ENCODE data around the gene GRAMD1A. TPM values are rescaled to one million over a fixed set of nuclear protein-coding genes. Genes with fewer than 3 reads are reported as not detected.

Gene GRAMD1A
- total RNA-seq, 1 experiment from 2014 or later, result 125 TPM

DNA sequence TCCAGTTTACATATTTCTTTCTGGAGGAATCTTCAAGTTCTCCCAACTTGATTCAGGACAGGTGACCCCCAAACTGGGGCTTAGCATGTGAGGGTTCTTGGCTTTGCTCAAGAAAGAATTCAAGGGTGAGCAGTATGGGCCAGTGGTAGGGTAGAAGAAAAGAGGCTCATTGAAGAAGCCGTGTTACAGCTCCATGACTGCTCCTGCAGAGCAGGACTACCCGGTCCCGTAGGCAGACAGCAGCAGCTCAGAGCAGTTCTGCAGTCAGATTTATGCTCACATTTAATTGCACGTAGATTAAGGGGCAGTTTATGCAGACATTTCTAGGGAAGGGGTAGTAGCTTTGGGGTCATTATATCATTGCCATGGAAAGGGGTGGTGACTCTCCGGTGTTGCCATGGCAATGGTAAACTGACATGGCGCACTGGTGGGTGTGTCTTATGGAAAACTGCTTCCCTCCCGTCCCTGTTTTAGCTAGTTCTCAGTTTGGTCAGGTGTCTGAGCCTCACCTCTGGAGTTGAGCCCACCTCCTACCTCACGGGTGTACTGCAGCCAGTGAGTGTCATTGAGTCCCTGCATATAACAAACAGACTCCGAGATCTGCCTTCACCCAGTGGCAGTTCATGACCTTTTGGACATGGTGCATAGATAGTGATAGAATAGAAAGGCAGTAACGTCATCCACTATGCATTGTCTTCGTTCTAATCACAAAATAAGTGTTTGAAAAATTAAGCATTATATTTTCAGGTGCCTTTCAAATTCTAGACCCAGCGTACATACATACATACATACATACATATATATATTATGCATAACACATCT lies 20.1 kb upstream of the GRAMD1A start:
- Histone ChIP-seq H4K5ac (ENCODE audit: insufficient read length, low read depth, low read length) (no peak overlapping the region), H3K18ac (ENCODE audit: insufficient read length, low read depth, low read length) (no peak overlapping the region), H2AFZ (ENCODE audit: low read length) (no peak overlapping the region), H3K23ac (ENCODE audit: insufficient read length, low read depth, low read length) (no peak overlapping the region), H3K4me2 (ENCODE audit: insufficient read depth, insufficient read length, low read length) (no peak overlapping the region), H2BK20ac (ENCODE audit: low read depth, low read length, poor library complexity, severe bottlenecking) (no peak overlapping the region), H4K8ac (replicated peaks; ENCODE audit: insufficient read length, low read depth, low read length) (no peak overlapping the region), H3T11ph (ENCODE audit: low read length) (no peak overlapping the region), H3K79me2 (ENCODE audit: insufficient read depth, low read length) (no peaks in the 10 kb centered on the region), H3K4me1 (ENCODE audit: insufficient read depth, low read length) (no peaks in the 10 kb centered on the region), H2BK5ac (ENCODE audit: insufficient read length, low read length) (no peak overlapping the region), H3K23me2 (ENCODE audit: insufficient read length, low read depth, low read length, poor library complexity, severe bottlenecking) (no peaks in the 10 kb centered on the region), H3K9ac (ENCODE audit: extremely low read depth, insufficient read length, low read length) (no peak overlapping the region), H3K27ac (ENCODE audit: insufficient read length, low read depth, low read length) (no peak overlapping the region), H3K9me3 (ENCODE audit: control insufficient read depth, low read depth, low read length) (no peaks in the 10 kb centered on the region), H4K20me1 (ENCODE audit: control insufficient read depth, insufficient read depth, insufficient read length) (no peaks in the 10 kb centered on the region), H2AK5ac (ENCODE audit: insufficient read length, low read length) (no peak overlapping the region), H2BK12ac (ENCODE audit: insufficient read length, low read depth, low read length) (no peak overlapping the region), H3K14ac (ENCODE audit: insufficient read depth, low read length) (no peak overlapping the region), H3K4ac (ENCODE audit: low read depth, low read length) (no peak overlapping the region), H3K56ac (ENCODE audit: insufficient read length, low read depth, low read length) (no peak overlapping the region), H2BK15ac (ENCODE audit: low read depth, low read length) (no peak overlapping the region), H2BK120ac (ENCODE audit: low read depth, low read length, poor library complexity, severe bottlenecking) (no peak overlapping the region), H4K91ac (ENCODE audit: insufficient read length, low read depth, low read length) (no peak overlapping the region), H3K27me3 (ENCODE audit: insufficient read depth, low read length) (no peaks in the 10 kb centered on the region), H3K79me1 (ENCODE audit: insufficient read depth, low read depth, low read length, poor library complexity, severe bottlenecking) (no peaks in the 10 kb centered on the region)
- Mint-ChIP-seq H3K9me3 (peaks cover 16 to 18% of the 10 kb centered on the region in 2 experiments), H3K4me1 (peaks cover 3% of the 10 kb centered on the region in 2 experiments), H3K27me3 (ENCODE audit: low read depth) (peaks cover 8% of the 10 kb centered on the region), H3K4me3 (no peak overlapping the region; a peak in 1 of 5 replicates), H3K36me3 (ENCODE audit: insufficient read depth in 1 of 3, low read depth in 3 of 3) (peaks cover 0 to 7% (median 5%) of the 10 kb centered on the region in 3 experiments; a peak in 5 of 7 replicates), H3K27ac (no peak overlapping the region)
- TF ChIP-seq, protein P1, sequence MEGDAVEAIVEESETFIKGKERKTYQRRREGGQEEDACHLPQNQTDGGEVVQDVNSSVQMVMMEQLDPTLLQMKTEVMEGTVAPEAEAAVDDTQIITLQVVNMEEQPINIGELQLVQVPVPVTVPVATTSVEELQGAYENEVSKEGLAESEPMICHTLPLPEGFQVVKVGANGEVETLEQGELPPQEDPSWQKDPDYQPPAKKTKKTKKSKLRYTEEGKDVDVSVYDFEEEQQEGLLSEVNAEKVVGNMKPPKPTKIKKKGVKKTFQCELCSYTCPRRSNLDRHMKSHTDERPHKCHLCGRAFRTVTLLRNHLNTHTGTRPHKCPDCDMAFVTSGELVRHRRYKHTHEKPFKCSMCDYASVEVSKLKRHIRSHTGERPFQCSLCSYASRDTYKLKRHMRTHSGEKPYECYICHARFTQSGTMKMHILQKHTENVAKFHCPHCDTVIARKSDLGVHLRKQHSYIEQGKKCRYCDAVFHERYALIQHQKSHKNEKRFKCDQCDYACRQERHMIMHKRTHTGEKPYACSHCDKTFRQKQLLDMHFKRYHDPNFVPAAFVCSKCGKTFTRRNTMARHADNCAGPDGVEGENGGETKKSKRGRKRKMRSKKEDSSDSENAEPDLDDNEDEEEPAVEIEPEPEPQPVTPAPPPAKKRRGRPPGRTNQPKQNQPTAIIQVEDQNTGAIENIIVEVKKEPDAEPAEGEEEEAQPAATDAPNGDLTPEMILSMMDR (conservative IDR thresholded peaks at IDR 0.05), result no peak
- DNase-seq, result no peak
- no CpG with 5 or more reads among the region's 12 CpGs for WGBS (ENCODE audit: extremely low coverage, insufficient read length, low lambda C conversion rate)
